HCT116 (cell line): ENCODE data around the gene ADARB2.

Source experiments
- CTCF ChIP-seq, 3 experiments: fragments of 200-600 bp in 1 of 3; sonication (generic) in 1 of 3; IDR thresholded peaks in 2 of 3; conservative IDR thresholded peaks in 1 of 3; 2 replicates each; pipeline ENCODE4 v1.5.1; 2012 to 2017; ENCODE audit warnings: low read depth in 2 of 3, low read length in 2 of 3, antibody characterized with exemption in 1 of 3, borderline replicate concordance in 1 of 3, control low read depth in 1 of 3, mild to moderate bottlenecking in 1 of 3, mixed read lengths in 1 of 3, mixed run types in 1 of 3, moderate library complexity in 1 of 3; ENCODE audit not compliant: insufficient read depth in 1 of 3
- POLR2A ChIP-seq: IDR thresholded peaks from 2 replicates; pipeline ENCODE4 v1.7.0; 2011; ENCODE audit warnings: borderline replicate concordance; ENCODE audit not compliant: insufficient read depth, insufficient read length; ENCODE audit errors: extremely low read depth

GRCh38 chr10:1545524-1545923, 191.8 kb downstream of the ADARB2 start:
- no peak for TF ChIP-seq POLR2A
- TF ChIP-seq CTCF (IDR thresholded peaks at IDR 0.05 in 2 of 3, conservative IDR thresholded peaks at IDR 0.05 in 1 of 3; ENCODE audit: borderline replicate concordance in 1 of 3, insufficient read depth in 1 of 3, low read depth in 2 of 3, low read length in 2 of 3), result no peak
